IMR-90 (cell line): ENCODE measurements around the gene KBTBD8. TPM values are rescaled to one million over a fixed set of nuclear protein-coding genes. Genes with fewer than 3 reads are reported as not detected.
A peak's percentile ranks its signal among the peaks of the same experiment; 100 is the strongest.

Experiments used
- ATAC-seq: fragments of 200-7000 bp; cut with Tn5 transposase; 2 replicates; pipeline ENCODE4 v1.9.1; 2020; ENCODE audit warnings: low read depth, mild to moderate bottlenecking, moderate library complexity
- Bru-seq: library from RNA; stranded (reverse); fragments of 400-500 nt; gene quantifications from one replicate; lab custom pipeline; 2021; lab: Mats Ljungman, UMichigan
- BruChase-seq, 2 experiments: library from RNA; stranded (reverse); fragments of 400-500 nt; gene quantifications; one replicate each; lab custom pipeline; 2021; lab: Mats Ljungman, UMichigan
- BruUV-seq: library from RNA; stranded (reverse); fragments of 400-500 nt; replicated peaks from 2 replicates; lab custom pipeline; 2021; lab: Mats Ljungman, UMichigan
- CTCF ChIA-PET: fragments of 300-600 bp; formaldehyde crosslinking; extraction: SDS; loops from one replicate; lab custom pipeline; 2021; ENCODE audit warnings: antibody characterized with exemption; lab: Yijun Ruan, JAX
- POLR2A ChIA-PET: fragments of 300-600 bp; sonication (Branson Sonifier 250); formaldehyde crosslinking; loops from one replicate; lab custom pipeline; 2022; ENCODE audit warnings: antibody characterized with exemption; ENCODE audit not compliant: unreplicated experiment; lab: Charles Lee
- DNase-seq: peaks from one replicate; pipeline ENCODE4 v3.0.0; 2013
- H2AFZ ChIP-seq: replicated peaks from 2 replicates; pipeline ENCODE3; 2013; ENCODE audit warnings: low read length, mild to moderate bottlenecking; ENCODE audit not compliant: poor library complexity
- H2AK5ac ChIP-seq: 2 replicates; pipeline ENCODE4 v1.6.1; 2013; ENCODE audit warnings: low read depth, low read length, inconsistent platforms
- H2AK9ac ChIP-seq: replicated peaks from 2 replicates; pipeline ENCODE3; 2013; ENCODE audit warnings: mild to moderate bottlenecking, low read depth, low read length, moderate library complexity; ENCODE audit not compliant: poor library complexity
- H2BK120ac ChIP-seq: 2 replicates; pipeline ENCODE4 v1.6.1; 2013; ENCODE audit warnings: low read depth, low read length, inconsistent platforms
- H2BK15ac ChIP-seq: 3 replicates; pipeline ENCODE4 v1.6.1; 2013; ENCODE audit warnings: low read depth, low read length, inconsistent platforms
- H2BK20ac ChIP-seq: 2 replicates; pipeline ENCODE4 v1.6.1; 2013; ENCODE audit warnings: low read depth, mild to moderate bottlenecking, inconsistent platforms, low read length, moderate library complexity
- H2BK5ac ChIP-seq: 2 replicates; pipeline ENCODE4 v1.6.1; 2013; ENCODE audit warnings: mild to moderate bottlenecking, low read depth, low read length, inconsistent platforms; ENCODE audit not compliant: poor library complexity, severe bottlenecking
- H3K14ac ChIP-seq: replicated peaks from 2 replicates; pipeline ENCODE4 v1.6.1; 2013; ENCODE audit warnings: low read depth, low read length, inconsistent platforms
- H3K18ac ChIP-seq: 2 replicates; pipeline ENCODE4 v1.6.1; 2013; ENCODE audit warnings: low read depth, low read length, control low read depth
- H3K23ac ChIP-seq: 2 replicates; pipeline ENCODE4 v1.6.1; 2013; ENCODE audit warnings: low read depth, low read length, inconsistent platforms
- H3K27ac ChIP-seq: 2 replicates; pipeline ENCODE4 v1.5.1; 2013; ENCODE audit warnings: mild to moderate bottlenecking, control low read depth, low read length; ENCODE audit not compliant: insufficient read depth
- H3K27me3 ChIP-seq: 2 replicates; pipeline ENCODE4 v1.6.1; 2013; ENCODE audit warnings: low read length; ENCODE audit not compliant: control insufficient read depth, insufficient read depth
- H3K36me3 ChIP-seq: 2 replicates; pipeline ENCODE4 v1.6.1; 2013; ENCODE audit warnings: low read length, mixed read lengths; ENCODE audit not compliant: control insufficient read depth, insufficient read depth
- H3K4ac ChIP-seq: 2 replicates; pipeline ENCODE4 v1.6.1; 2013; ENCODE audit warnings: low read depth, low read length, inconsistent platforms
- H3K4me1 ChIP-seq: 2 replicates; pipeline ENCODE4 v1.6.1; 2013; ENCODE audit warnings: low read length, mixed read lengths; ENCODE audit not compliant: control insufficient read depth, insufficient read depth
- H3K4me2 ChIP-seq: 2 replicates; pipeline ENCODE4 v1.6.1; 2013; ENCODE audit warnings: low read depth, mild to moderate bottlenecking, control low read depth, low read length, moderate library complexity
- H3K4me3 ChIP-seq: 2 replicates; pipeline ENCODE4 v1.5.1; 2013; ENCODE audit warnings: low read depth, mild to moderate bottlenecking, control low read depth, low read length, moderate library complexity; ENCODE audit not compliant: insufficient read depth
- H3K56ac ChIP-seq: 2 replicates; pipeline ENCODE4 v1.6.1; 2013; ENCODE audit warnings: low read length, inconsistent platforms; ENCODE audit not compliant: insufficient read depth; ENCODE audit errors: extremely low read depth
- H3K79me1 ChIP-seq, 2 experiments: 2 replicates each; pipeline ENCODE4 v1.6.1; 2013; ENCODE audit warnings: low read length in 2 of 2, inconsistent platforms in 1 of 2, low read depth in 1 of 2
- H3K9ac ChIP-seq: 2 replicates; pipeline ENCODE4 v1.6.1; 2013; ENCODE audit warnings: low read depth, low read length, control low read depth
- H3K9me1 ChIP-seq: 2 replicates; pipeline ENCODE4 v1.6.1; 2013; ENCODE audit warnings: low read length, inconsistent platforms; ENCODE audit not compliant: insufficient read depth
- H3K9me3 ChIP-seq: 2 replicates; pipeline ENCODE4 v1.6.1; 2013; ENCODE audit warnings: low read length; ENCODE audit not compliant: control insufficient read depth, insufficient read depth
- H4K20me1 ChIP-seq: 2 replicates; pipeline ENCODE4 v1.6.1; 2013; ENCODE audit warnings: low read length, inconsistent platforms; ENCODE audit not compliant: insufficient read depth
- H4K5ac ChIP-seq: 2 replicates; pipeline ENCODE4 v1.6.1; 2013; ENCODE audit warnings: mild to moderate bottlenecking, low read depth, low read length, control low read depth
- H4K8ac ChIP-seq, 2 experiments: 2 replicates each; pipeline ENCODE4 v1.6.1; 2013; ENCODE audit warnings: low read depth in 2 of 2, low read length in 2 of 2, control low read depth in 1 of 2, inconsistent platforms in 1 of 2
- H4K91ac ChIP-seq: 2 replicates; pipeline ENCODE4 v1.6.1; 2013; ENCODE audit warnings: low read depth, low read length, inconsistent platforms; ENCODE audit not compliant: insufficient read depth
- CEBPB ChIP-seq: IDR thresholded peaks from 2 replicates; pipeline ENCODE4 v1.6.1; 2012; ENCODE audit warnings: low read depth, low read length, improper control_type of control experiment
- CTCF ChIP-seq: conservative IDR thresholded peaks from 2 replicates; pipeline ENCODE4 v1.5.1; 2012; ENCODE audit warnings: mild to moderate bottlenecking, low read depth, low read length, improper control_type of control experiment
- FOS ChIP-seq: fragments of 150-350 bp; IDR thresholded peaks from 2 replicates; pipeline ENCODE4 v1.6.1; 2016; ENCODE audit warnings: low read depth, low read length
- MAZ ChIP-seq: IDR thresholded peaks from 2 replicates; pipeline ENCODE4 v1.6.1; 2012; ENCODE audit warnings: low read depth, mild to moderate bottlenecking, low read length, improper control_type of control experiment, moderate library complexity, borderline replicate concordance
- MXI1 ChIP-seq: IDR thresholded peaks from 2 replicates; pipeline ENCODE4 v1.6.1; 2012; ENCODE audit warnings: low read depth, mild to moderate bottlenecking, low read length, moderate library complexity, borderline replicate concordance
- NFE2L2 ChIP-seq: fragments of 150-350 bp; IDR thresholded peaks from 2 replicates; pipeline ENCODE4 v1.6.1; 2016; ENCODE audit warnings: low read depth, mild to moderate bottlenecking, low read length
- POLR2A ChIP-seq: IDR thresholded peaks from 2 replicates; pipeline ENCODE4 v1.6.1; 2012; ENCODE audit warnings: mild to moderate bottlenecking, low read depth, low read length
- RCOR1 ChIP-seq: IDR thresholded peaks from 2 replicates; pipeline ENCODE4 v1.6.1; 2012; ENCODE audit warnings: mild to moderate bottlenecking, low read length, improper control_type of control experiment; ENCODE audit not compliant: insufficient replicate concordance
- USF2 ChIP-seq: fragments of 150-350 bp; IDR thresholded peaks from 2 replicates; pipeline ENCODE4 v1.6.1; 2017; ENCODE audit warnings: mild to moderate bottlenecking, antibody characterized with exemption, low read length, low read depth
- WGBS, 2 experiments: methylation state at CpG; one replicate each; pipeline versions ENCODE4 v1.1.5 to v1.1.7; 2013; ENCODE audit warnings: missing lambda C conversion rate in 2 of 2; ENCODE audit not compliant: insufficient read length in 1 of 2; ENCODE audit errors: extremely low coverage in 2 of 2; 5-methylcytosine and 5-hydroxymethylcytosine counted together
- dilution Hi-C: fragments of 300-500 bp; cut with HindIII; formaldehyde crosslinking; loops from one replicate; pipeline ENCODE4 v1.14.3; 2018; ENCODE audit warnings: low sequenced_read_pairs; ENCODE audit not compliant: unreplicated experiment
- in situ Hi-C: fragments of 300-500 bp; cut with MboI; formaldehyde crosslinking; loops from 3 replicates; pipeline ENCODE4 v1.14.3; 2019; ENCODE audit warnings: low sequenced_read_pairs, inconsistent platforms, mixed read lengths
- intact Hi-C: fragments of 100-400 bp; cut with micrococcal nuclease; formaldehyde crosslinking; loops from 2 replicates; pipeline ENCODE4 v1.10.0; 2022
- long read RNA-seq: library from polyadenylated mRNA; unstranded; transcript quantifications from one replicate; pipeline ENCODE4 v2.0.0, GENCODE V29; 2021; ENCODE audit not compliant: unreplicated experiment
- polyA plus RNA-seq, 3 experiments: library from polyadenylated mRNA; depleted of rRNA; stranded (reverse); fragments of >200 nt; gene quantifications; 2 replicates each; pipeline ENCODE4 v1.2.3, GENCODE V29; 2012; ENCODE audit warnings: low replicate concordance in 1 of 3
- total RNA-seq: library from RNA; depleted of rRNA; stranded (reverse); fragments of >200 nt; gene quantifications from 2 replicates; pipeline ENCODE4 v1.2.3, GENCODE V29; 2012; rRNA removed

The KBTBD8 gene
- total RNA-seq (8.6 and 15.0 TPM in 2 replicates), polyA plus RNA-seq (2012; rRNA removed) (1.5 and 1.8 TPM in 2 replicates), Bru-seq, nascent RNA (percentile 71 among the genes with signal in this experiment), BruChase-seq, experiment 1, labeled RNA remaining after a 6-hour chase (percentile 35 among the genes with signal in this experiment), BruChase-seq, experiment 2, labeled RNA remaining after a 2-hour chase (percentile 37 among the genes with signal in this experiment)
- 0.28 and 0.75 TPM in 2 replicates for polyA plus RNA-seq (2012; cell fraction: cytosol; rRNA removed)
- 1.1 and 9.5 TPM in 2 replicates for polyA plus RNA-seq (2012; cell fraction: nucleus; rRNA removed; ENCODE audit: low replicate concordance)
- long read RNA-seq, full-length matches to known transcripts, result 2 of 3 reads
- long read RNA-seq, partial matches to known transcripts, result 1 of 3 reads
- long read RNA-seq, other reads (novel, unspliced or antisense), result 0 of 3 reads

DNA sequence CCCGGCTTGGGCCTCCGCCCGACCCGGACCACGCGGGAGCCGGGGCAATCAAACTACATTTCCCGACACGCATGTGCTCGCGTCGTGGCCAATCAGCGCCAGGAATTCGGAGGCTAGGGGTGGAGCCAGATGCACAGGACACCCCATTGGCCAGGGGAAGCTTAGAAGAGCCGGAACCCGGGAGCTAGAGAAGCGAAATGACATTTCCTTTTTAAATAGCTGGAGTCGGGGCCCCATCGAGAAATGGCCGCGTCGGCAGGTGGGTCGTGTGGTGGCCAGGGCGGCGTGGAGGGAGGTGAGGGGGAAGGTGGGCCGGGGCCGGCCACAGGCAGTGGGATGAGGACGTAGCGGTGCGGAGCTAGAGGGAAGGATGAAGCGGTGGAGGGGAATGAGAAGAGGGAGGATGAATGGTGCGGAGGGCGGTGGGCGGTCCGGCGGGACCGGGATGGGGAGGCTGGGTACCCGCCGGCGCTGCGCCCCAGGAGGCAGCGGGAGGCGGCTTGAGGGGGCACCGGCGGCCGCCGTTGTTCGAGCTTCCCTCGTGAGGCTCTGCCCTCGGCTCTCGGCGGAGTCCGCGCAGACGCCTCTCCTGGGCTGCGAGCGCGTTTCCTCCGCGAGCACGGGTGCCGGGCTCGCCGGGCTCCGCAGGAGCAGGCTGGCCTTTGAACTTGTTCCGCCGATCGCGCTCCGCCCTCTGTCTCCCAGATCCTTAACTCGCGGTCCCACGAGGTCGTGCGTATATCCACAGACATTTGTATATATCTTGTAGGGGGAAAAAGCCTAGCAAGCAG is at the start of gene KBTBD8:
Gene KBTBD8 (plus strand): TSS at position 195 of the 791 bp plus-strand sequence. CDS start 49 bp downstream, at position 244.
- BruUV-seq, result no TSS peak
- in situ Hi-C loops, result no loop called here
- peak; percentile 99 for ATAC-seq

More for the DNA sequence above, at the start of gene KBTBD8:
- Histone ChIP-seq H3K4ac (peak within 1 kb of the TSS; percentile 54), H3K36me3 (no peaks in the 10 kb centered on the region), H3K9ac (peak within 1 kb of the TSS; percentile 64), H2AK5ac (peak within 1 kb of the TSS; percentile 53; the same call in 1 of the 2 replicates), H3K9me1 (0 out of 2 replicates have a peak, but pooled peaks cover 2% of the 10 kb centered on the region), H3K79me1 (peaks cover 8 to 22% of the 10 kb centered on the region in 2 experiments), H3K9me3 (no peaks in the 10 kb centered on the region), H4K8ac (peak within 1 kb of the TSS; percentile 36 to 59; a peak in 3 of 4 replicates), H4K91ac (no peak within 1 kb of the TSS), H3K4me2 (peak within 1 kb of the TSS; percentile 99), H2BK120ac (0 out of 2 replicates have a peak within 1 kb of the TSS, but pooled peaks have one; percentile 24), H2BK5ac (peak within 1 kb of the TSS; percentile 28), H3K18ac (peak within 1 kb of the TSS; percentile 17; the same call in 1 of the 2 replicates), H3K14ac (0 out of 2 replicates have a peak within 1 kb of the TSS, but pooled peaks have one; percentile 6), H2AFZ (peak within 1 kb of the TSS; percentile 90), H3K27me3 (no peaks in the 10 kb centered on the region), H3K4me3 (peak within 1 kb of the TSS; percentile 57), H4K20me1 (no peaks in the 10 kb centered on the region), H3K27ac (peak within 1 kb of the TSS; percentile 35), H2BK20ac (no peak within 1 kb of the TSS), H3K56ac (no peak within 1 kb of the TSS; the same call in 1 of the 2 replicates), H3K23ac (peak within 1 kb of the TSS; percentile 66), H4K5ac (no peak within 1 kb of the TSS; the same call in 1 of the 2 replicates), H3K4me1 (no peaks in the 10 kb centered on the region), H2BK15ac (peak within 1 kb of the TSS; percentile 56; the same call in 1 of the 3 replicates), H2AK9ac (peak within 1 kb of the TSS; percentile 22)
- peak; percentile 98 for DNase-seq
- intact Hi-C loops (loop anchor here (5.0 to 10.0 kb wide), 2 partner anchors 514 to 654 kb away; partner anchors contain the start of gene SUCLG2), dilution Hi-C loops (no loop called here)
- ChIA-PET CTCF (interaction anchor here (0.6 to 0.9 kb wide), 2 partner anchors 111 to 298 kb away, joined by 3 read pairs; no protein-coding TSS in a partner anchor), POLR2A (interaction anchor here (0.6 to 1.1 kb wide), 3 partner anchors 10 to 199 kb away, joined by 5 to 16 read pairs (median 6); no protein-coding TSS in a partner anchor)
- WGBS, 2 experiments, result 0% methylated on average over 23 of the region's 75 CpGs; no CpG with 5 or more reads in 1 of the 2 experiments
- no peak for TF ChIP-seq FOS
- TF ChIP-seq CTCF, result no peak
- peak; percentile 78 for TF ChIP-seq POLR2A
- no peak for TF ChIP-seq NFE2L2
- TF ChIP-seq USF2, result peak; percentile 84
- TF ChIP-seq MAZ, result peak; percentile 28; the same call in 1 of the 2 replicates
- TF ChIP-seq MXI1, result peak; percentile 73; the same call in 1 of the 2 replicates
- no peak for TF ChIP-seq CEBPB
- TF ChIP-seq RCOR1, result no peak
